Type B pancreatic cell (in vitro differentiated cells): ENCODE measurements around the gene CDK14. TPM values are rescaled to one million over a fixed set of nuclear protein-coding genes. Genes with fewer than 3 reads are reported as not detected.

ENCODE experiments used
- DNase-seq: peaks from one replicate; pipeline ENCODE4 v3.0.0; 2021; ENCODE audit warnings: mixed read lengths; ENCODE audit not compliant: unreplicated experiment; ENCODE audit errors: extremely low spot score
- H3K27ac Mint-ChIP-seq: 2 replicates; pipeline ENCODE4 v1.8.0; 2021; ENCODE audit warnings: mild to moderate bottlenecking, mixed read lengths
- H3K27me3 Mint-ChIP-seq: 2 replicates; pipeline ENCODE4 v1.8.0; 2021; ENCODE audit warnings: mixed read lengths
- H3K36me3 Mint-ChIP-seq: 2 replicates; pipeline ENCODE4 v1.8.0; 2021; ENCODE audit warnings: mixed read lengths
- H3K4me1 Mint-ChIP-seq: one replicate; pipeline ENCODE4 v1.8.0; 2021; ENCODE audit warnings: mixed read lengths; ENCODE audit not compliant: unreplicated experiment
- H3K4me3 Mint-ChIP-seq: 2 replicates; pipeline ENCODE4 v1.8.0; 2021; ENCODE audit warnings: mild to moderate bottlenecking, mixed read lengths
- H3K9me3 Mint-ChIP-seq: 2 replicates; pipeline ENCODE4 v1.8.0; 2021; ENCODE audit warnings: mixed read lengths
- CTCF ChIP-seq: fragments of 200-600 bp; sonication (generic); conservative IDR thresholded peaks from 2 replicates; pipeline ENCODE4 v1.5.0; 2021; ENCODE audit warnings: antibody characterized with exemption, mild to moderate bottlenecking
- total RNA-seq: library from RNA; stranded (reverse); gene quantifications from 2 replicates; pipeline ENCODE4 v1.2.1, GENCODE V29; 2021; ENCODE audit warnings: low replicate concordance

The CDK14 gene
- total RNA-seq, 1 donor from 2014 or later = 43.5 TPM

GRCh38 chr7:91068136-91068795 is 472.1 kb downstream of the CDK14 start:
- Mint-ChIP-seq H3K4me3 (no peak overlapping the region), H3K9me3 (peaks cover 6% of the 10 kb centered on the region), H3K27me3 (no peaks in the 10 kb centered on the region), H3K36me3 (peaks cover 6% of the 10 kb centered on the region), H3K4me1 (peaks cover 14% of the 10 kb centered on the region), H3K27ac (no peak overlapping the region)
- TF ChIP-seq CTCF = no peak
- DNase-seq = no peak

- Mint-ChIP-seq H3K27ac (no peak overlapping the region), H3K27me3 (no peaks in the 10 kb centered on the region), H3K4me1 (peaks cover 14% of the 10 kb centered on the region), H3K4me3 (no peak overlapping the region), H3K9me3 (peaks cover 6% of the 10 kb centered on the region), H3K36me3 (peaks cover 6% of the 10 kb centered on the region)
- DNase-seq = no peak
- no peak for TF ChIP-seq CTCF
These were observed 473.0 kb downstream of the CDK14 start for GRCh38 chr7:91069146-91069545.

- peaks cover 5% of the 10 kb centered on the region for H3K4me1 Mint-ChIP-seq
- TF ChIP-seq CTCF = no peak
- H3K9me3 Mint-ChIP-seq = no peaks in the 10 kb centered on the region
- no peak overlapping the region for H3K27ac Mint-ChIP-seq
- H3K4me3 Mint-ChIP-seq = no peak overlapping the region
- H3K36me3 Mint-ChIP-seq = no peaks in the 10 kb centered on the region
- DNase-seq = no peak
- H3K27me3 Mint-ChIP-seq = no peaks in the 10 kb centered on the region
These were observed 483.4 kb downstream of the CDK14 start for GRCh38 chr7:91079487-91079886.

- no peak for DNase-seq
- Mint-ChIP-seq H3K27me3 (no peaks in the 10 kb centered on the region), H3K36me3 (no peaks in the 10 kb centered on the region), H3K9me3 (no peaks in the 10 kb centered on the region), H3K4me3 (no peak overlapping the region), H3K4me1 (peaks cover 5% of the 10 kb centered on the region), H3K27ac (no peak overlapping the region)
- TF ChIP-seq CTCF = no peak
These were observed 484.2 kb downstream of the CDK14 start for GRCh38 chr7:91080351-91080750.

GRCh38 chr7:91082038-91082437 is 485.9 kb downstream of the CDK14 start:
- Mint-ChIP-seq H3K4me3 (no peak overlapping the region), H3K9me3 (no peaks in the 10 kb centered on the region), H3K27me3 (no peaks in the 10 kb centered on the region), H3K27ac (no peak overlapping the region), H3K36me3 (no peaks in the 10 kb centered on the region), H3K4me1 (peaks cover 5% of the 10 kb centered on the region)
- TF ChIP-seq CTCF = no peak
- no peak for DNase-seq
